RWPE2 (cell line): Measurements from ENCODE around the gene ADAMTS13.

Experiments
- ATAC-seq: fragments of 200-7000 bp; cut with Tn5 transposase; 3 replicates; pipeline ENCODE4 v1.9.1; 2021; ENCODE audit warnings: low read depth
- DNase-seq: peaks from one replicate; pipeline ENCODE4 v3.0.0-alpha.2; 2020; ENCODE audit warnings: low spot score
- H3K27ac ChIP-seq: fragments of 450-650 bp; 2 replicates; pipeline ENCODE4 v1.5.1; 2017; ENCODE audit warnings: mild to moderate bottlenecking; ENCODE audit not compliant: poor library complexity, severe bottlenecking
- H3K27me3 ChIP-seq: fragments of 250-450 bp; sonication (Bioruptor Pico); 2 replicates; pipeline ENCODE4 v1.5.1; 2021; ENCODE audit warnings: mild to moderate bottlenecking, moderate library complexity; ENCODE audit not compliant: insufficient read depth, poor library complexity, severe bottlenecking
- H3K36me3 ChIP-seq: fragments of 250-450 bp; sonication (Bioruptor Pico); 2 replicates; pipeline ENCODE4 v1.5.1; 2020; ENCODE audit warnings: low read depth, mild to moderate bottlenecking, moderate library complexity
- H3K4me1 ChIP-seq: fragments of 250-450 bp; sonication (Bioruptor Pico); 2 replicates; pipeline ENCODE4 v1.5.1; 2021; ENCODE audit warnings: mild to moderate bottlenecking, moderate library complexity; ENCODE audit not compliant: insufficient read depth, poor library complexity, severe bottlenecking
- H3K4me3 ChIP-seq: fragments of 250-450 bp; sonication (Bioruptor Pico); 2 replicates; pipeline ENCODE4 v1.5.1; 2021; ENCODE audit warnings: mild to moderate bottlenecking, moderate library complexity; ENCODE audit not compliant: severe bottlenecking
- H3K9me3 ChIP-seq: fragments of 250-450 bp; sonication (Bioruptor Pico); 2 replicates; pipeline ENCODE4 v1.5.1; 2021; ENCODE audit warnings: mild to moderate bottlenecking, moderate library complexity; ENCODE audit not compliant: severe bottlenecking
- TF ChIP-seq, protein P1 (sequence below): fragments of 450-650 bp; IDR thresholded peaks from one replicate; pipeline ENCODE4 v1.5.1; 2017; ENCODE audit warnings: mild to moderate bottlenecking, moderate library complexity; ENCODE audit not compliant: poor library complexity, severe bottlenecking

Gene ADAMTS13

GRCh38 chr9:133472277-133472645 lies 50.1 kb downstream of the ADAMTS13 start:
- peaks cover 18% of the 10 kb centered on the region for H3K36me3 ChIP-seq
- H3K4me3 ChIP-seq = no peak overlapping the region
- H3K9me3 ChIP-seq = no peaks in the 10 kb centered on the region
- no peaks in the 10 kb centered on the region for H3K27me3 ChIP-seq
- ATAC-seq (no peak), DNase-seq (peak; percentile 56)
- TF ChIP-seq, protein P1, sequence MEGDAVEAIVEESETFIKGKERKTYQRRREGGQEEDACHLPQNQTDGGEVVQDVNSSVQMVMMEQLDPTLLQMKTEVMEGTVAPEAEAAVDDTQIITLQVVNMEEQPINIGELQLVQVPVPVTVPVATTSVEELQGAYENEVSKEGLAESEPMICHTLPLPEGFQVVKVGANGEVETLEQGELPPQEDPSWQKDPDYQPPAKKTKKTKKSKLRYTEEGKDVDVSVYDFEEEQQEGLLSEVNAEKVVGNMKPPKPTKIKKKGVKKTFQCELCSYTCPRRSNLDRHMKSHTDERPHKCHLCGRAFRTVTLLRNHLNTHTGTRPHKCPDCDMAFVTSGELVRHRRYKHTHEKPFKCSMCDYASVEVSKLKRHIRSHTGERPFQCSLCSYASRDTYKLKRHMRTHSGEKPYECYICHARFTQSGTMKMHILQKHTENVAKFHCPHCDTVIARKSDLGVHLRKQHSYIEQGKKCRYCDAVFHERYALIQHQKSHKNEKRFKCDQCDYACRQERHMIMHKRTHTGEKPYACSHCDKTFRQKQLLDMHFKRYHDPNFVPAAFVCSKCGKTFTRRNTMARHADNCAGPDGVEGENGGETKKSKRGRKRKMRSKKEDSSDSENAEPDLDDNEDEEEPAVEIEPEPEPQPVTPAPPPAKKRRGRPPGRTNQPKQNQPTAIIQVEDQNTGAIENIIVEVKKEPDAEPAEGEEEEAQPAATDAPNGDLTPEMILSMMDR = no peak
- H3K4me1 ChIP-seq = no peaks in the 10 kb centered on the region
- H3K27ac ChIP-seq = no peak overlapping the region

DNA sequence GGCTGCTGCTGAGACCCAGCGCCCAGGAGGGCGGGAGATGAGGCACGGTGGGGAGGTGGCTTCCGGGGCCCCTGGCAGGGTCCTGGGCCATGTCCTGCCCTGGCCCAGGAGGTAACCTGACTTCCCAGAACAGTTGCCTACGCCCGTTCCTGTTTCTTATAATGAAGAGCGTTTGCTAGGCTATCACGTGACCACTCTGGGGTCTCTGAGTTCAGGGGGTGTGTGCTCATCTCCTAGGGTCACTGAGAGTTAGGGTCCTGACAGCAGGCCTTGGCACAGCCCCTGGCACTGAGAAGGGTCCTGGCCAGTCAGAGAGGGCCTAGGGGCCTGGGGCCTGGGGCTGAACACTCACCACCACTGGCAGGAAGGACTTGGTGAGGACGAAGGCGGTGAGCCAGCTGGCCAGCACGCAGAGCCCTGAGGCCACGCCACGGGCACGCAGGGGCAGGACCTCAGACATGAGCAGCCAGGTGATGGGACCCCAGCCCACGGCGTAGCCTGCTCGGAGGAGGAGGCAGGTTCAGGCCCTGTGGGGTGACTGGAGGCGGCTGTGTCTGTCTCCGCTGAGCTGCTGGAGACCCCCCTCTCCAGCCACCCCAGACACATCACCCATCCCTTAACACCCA lies 50.7 kb downstream of the ADAMTS13 start:
- peaks cover 25% of the 10 kb centered on the region for H3K36me3 ChIP-seq
- TF ChIP-seq, protein P1 = no peak
- H3K27me3 ChIP-seq = no peaks in the 10 kb centered on the region
- ATAC-seq (no peak), DNase-seq (no peak)
- no peak overlapping the region for H3K4me3 ChIP-seq
- no peaks in the 10 kb centered on the region for H3K4me1 ChIP-seq
- H3K9me3 ChIP-seq = no peaks in the 10 kb centered on the region
- no peak overlapping the region for H3K27ac ChIP-seq

DNA sequence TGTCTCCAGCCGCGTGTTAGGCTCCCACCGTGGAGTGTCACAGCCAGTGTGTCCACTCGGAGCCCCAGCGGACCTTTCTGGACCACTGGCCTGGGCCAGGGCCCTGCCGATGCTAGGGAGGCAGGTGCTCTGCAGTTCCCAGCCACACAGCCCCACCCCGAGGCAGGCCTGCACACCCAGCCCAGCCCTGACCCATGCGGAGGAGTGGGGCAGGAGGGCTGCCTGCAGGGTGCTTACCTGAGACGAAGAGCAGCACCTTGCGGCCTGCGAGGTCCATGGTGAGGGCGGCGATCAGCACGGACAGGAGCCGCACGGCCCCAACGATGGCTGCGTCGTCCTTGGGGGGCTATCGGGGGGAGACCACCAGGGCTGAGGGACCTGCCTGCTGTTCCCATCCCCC lies 51.6 kb downstream of the ADAMTS13 start:
- TF ChIP-seq, protein P1 = no peak
- no peak for ATAC-seq
- no peaks in the 10 kb centered on the region for H3K4me1 ChIP-seq
- H3K36me3 ChIP-seq = peaks cover 27% of the 10 kb centered on the region
- DNase-seq = no peak
- no peak overlapping the region for H3K27ac ChIP-seq
- no peak overlapping the region for H3K4me3 ChIP-seq
- no peaks in the 10 kb centered on the region for H3K27me3 ChIP-seq
- H3K9me3 ChIP-seq = no peaks in the 10 kb centered on the region

DNA sequence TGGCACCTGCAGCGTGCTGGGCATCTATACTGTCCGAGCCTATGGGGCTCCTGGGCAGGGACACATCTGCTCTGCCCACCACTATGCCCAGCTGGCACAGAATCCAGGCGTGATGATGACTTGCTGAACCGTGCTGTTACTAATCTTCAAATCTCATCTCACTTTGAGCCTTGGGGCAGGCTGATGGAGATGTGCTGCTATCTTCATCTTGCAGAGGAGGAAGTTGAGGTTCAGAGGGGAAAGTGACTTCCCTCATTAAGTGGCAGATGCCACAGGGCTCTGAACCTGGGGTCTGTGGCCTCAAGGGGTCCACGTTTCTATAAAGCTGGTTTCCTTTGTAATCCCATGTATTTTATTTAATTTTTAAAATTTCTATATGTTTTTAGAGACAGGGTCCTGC lies 52.0 kb downstream of the ADAMTS13 start:
- TF ChIP-seq, protein P1 = no peak
- no peak for ATAC-seq
- DNase-seq = no peak
- H3K9me3 ChIP-seq = no peaks in the 10 kb centered on the region
- peaks cover 27% of the 10 kb centered on the region for H3K36me3 ChIP-seq
- H3K4me3 ChIP-seq = no peak overlapping the region
- no peaks in the 10 kb centered on the region for H3K4me1 ChIP-seq
- H3K27me3 ChIP-seq = no peaks in the 10 kb centered on the region
- H3K27ac ChIP-seq = no peak overlapping the region

DNA sequence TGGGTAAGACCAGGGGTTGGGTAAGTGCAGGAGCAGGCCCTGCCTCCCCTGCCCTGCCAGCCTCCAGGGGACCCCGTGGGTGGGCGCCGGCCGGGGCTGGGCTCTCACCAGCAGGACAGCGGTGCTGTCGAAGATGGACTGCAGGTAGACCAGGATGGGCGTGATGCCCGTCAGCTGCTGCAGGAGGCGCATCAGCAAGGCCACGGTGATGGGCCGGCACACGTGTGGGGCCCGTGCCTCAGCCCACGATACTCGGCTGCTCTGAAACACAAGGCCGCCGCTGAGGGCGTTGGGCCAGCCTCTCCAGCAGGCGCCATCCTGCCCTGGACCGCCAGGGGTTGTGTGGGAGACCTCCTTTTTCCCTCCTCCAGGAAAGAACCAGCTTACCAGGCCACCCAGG lies 52.7 kb downstream of the ADAMTS13 start:
- Histone ChIP-seq H3K27me3 (no peaks in the 10 kb centered on the region), H3K4me3 (no peak overlapping the region), H3K4me1 (no peaks in the 10 kb centered on the region), H3K9me3 (no peaks in the 10 kb centered on the region), H3K36me3 (peaks cover 27% of the 10 kb centered on the region), H3K27ac (no peak overlapping the region)
- DNase-seq = no peak
- TF ChIP-seq, protein P1 = no peak
- ATAC-seq = no peak
